GM19395 (cell line): ENCODE measurements around the gene CD274.
"Not testable (repeated sequence)": the region's sequence is repeated elsewhere in the genome, so short reads cannot be mapped to it uniquely, and the experiment has no call there.

ENCODE experiments used
- ATAC-seq: cut with Tn5 transposase; IDR thresholded peaks from one replicate; pipeline ENCODE4 v1.9.1; 2021; ENCODE audit warnings: mild to moderate bottlenecking, moderate library complexity; ENCODE audit not compliant: unreplicated experiment

The CD274 gene

DNA sequence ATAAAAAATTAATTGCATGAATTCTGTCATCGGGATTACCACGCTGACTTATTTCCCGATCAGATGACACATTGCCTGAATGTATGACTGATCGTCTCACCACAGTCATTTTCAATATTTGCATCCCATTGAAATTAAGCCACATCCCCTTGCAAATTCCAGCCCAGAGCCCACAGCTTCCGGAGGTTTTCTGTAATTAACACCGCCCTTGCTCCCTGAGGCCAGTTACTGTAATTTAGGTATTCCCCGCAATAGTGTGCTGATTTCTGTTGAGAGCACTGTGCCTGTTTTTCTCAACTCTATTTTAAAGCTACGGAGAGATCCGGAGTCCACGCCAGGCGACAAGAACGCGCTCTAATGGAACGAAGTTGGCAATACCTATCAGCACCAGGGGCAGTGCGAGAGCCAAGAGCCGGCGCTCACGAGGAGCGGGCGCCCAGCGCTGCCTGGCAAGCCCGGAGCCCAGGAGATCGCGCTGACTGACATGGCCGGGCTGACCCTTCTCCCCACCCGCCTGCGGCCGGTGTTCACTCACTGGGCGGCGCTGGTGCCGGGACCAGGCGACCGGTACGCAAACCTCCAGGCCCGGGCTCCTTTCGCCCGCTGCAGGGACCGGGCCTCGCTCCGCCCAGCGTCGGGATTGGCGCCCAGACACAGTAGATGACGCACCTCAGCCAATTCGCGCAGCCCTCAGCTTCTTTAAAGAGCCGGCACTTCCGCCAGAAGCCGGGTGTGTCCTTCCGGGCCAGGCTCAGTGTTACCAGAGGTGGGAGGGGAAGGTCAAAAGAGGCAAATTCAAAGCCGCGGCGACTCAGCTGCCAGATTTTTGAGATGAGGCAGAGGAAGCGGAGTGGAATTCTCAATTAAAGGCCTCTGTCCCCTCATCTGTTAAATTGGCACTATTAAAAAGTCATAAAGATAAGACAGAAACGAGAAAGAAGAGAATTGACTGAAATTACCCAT, 12.8 kb upstream of the CD274 start, which contains the start of gene PLGRKT:
TSS of gene PLGRKT (minus strand) at position 672 of the 963 bp plus-strand sequence. CDS start 5,948 bp downstream, outside the sequence.
- peak; percentile 86 for ATAC-seq

DNA sequence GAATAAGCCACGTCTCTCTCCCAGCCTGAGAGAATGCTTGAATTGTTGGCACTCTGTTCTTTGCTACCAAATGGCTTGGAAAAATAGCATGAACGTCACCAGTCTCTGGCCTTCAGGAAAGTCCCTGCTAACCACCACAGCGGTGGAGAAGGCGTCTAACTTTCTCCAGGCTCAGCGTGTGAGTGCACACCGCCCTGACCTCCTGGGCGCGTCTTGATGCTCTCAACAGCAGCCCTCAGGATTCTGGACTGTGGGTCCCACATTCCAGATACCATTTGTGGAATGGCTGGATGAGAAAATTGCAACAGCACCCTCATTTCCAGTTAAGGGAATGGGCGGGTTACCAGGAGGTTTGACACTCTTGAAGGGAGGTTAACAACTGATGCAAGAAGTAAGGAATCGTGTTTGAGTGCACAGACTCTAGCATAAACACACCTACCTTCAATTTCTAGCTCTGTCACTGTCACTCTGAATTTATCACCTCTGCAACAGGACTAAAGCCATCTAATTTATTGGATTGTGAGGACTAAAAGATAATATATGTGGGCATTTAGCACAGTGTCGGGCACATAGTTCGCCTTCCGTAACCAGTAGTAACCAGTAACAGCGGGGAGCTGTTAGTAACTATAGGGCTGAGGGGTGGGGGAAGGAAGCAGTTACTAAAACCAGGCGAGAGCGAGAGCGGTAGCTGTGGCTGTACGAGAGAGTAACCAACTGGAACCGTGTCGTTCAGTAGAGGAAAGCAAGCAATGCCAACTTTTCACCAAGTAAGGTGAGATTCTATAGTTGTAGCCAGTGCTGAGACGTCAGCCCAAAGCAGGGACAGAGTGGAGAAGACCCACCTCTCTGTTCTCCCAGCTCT, 11.8 kb upstream of the CD274 start:
- ATAC-seq = peak; percentile 65

DNA sequence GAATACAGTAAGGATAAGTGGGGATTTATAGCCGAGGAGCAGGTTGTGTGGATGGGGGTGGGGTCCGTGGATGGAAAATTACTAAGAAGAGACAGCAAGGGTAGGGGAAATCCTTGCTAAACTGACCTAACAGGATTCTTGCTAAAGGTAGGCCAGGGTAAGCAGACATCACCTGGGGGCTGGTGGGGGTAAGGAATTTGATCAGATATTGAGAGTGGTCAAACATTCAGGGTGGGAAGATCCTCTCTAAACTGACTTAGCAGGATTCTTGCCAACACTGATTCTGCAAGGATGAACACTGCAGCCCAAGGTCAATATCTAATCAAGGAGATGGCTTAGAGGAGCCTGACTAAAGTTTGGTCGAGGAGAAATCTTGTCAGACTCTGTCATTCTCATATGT, 9.9 kb upstream of the CD274 start:
- ATAC-seq = no peak

DNA sequence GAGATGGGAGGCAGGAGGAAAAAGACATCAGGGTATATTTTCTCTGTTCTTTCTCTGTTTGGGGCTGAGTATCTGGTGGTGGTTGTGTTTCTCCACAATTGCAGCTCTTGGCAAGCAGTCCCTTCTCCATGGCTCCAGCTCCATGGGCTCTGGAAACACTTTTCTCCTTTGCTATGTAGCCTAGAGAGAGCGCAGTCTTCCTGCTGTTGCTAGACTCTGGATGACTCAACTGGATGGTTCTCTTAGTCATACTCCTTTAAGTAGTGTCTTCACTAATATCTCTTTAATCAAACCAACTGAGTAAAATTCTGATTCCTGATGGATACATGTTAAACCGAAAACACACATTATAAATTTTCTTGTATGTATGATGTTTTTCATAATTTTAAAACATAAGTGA, 9.3 kb upstream of the CD274 start:
- no peak for ATAC-seq

DNA sequence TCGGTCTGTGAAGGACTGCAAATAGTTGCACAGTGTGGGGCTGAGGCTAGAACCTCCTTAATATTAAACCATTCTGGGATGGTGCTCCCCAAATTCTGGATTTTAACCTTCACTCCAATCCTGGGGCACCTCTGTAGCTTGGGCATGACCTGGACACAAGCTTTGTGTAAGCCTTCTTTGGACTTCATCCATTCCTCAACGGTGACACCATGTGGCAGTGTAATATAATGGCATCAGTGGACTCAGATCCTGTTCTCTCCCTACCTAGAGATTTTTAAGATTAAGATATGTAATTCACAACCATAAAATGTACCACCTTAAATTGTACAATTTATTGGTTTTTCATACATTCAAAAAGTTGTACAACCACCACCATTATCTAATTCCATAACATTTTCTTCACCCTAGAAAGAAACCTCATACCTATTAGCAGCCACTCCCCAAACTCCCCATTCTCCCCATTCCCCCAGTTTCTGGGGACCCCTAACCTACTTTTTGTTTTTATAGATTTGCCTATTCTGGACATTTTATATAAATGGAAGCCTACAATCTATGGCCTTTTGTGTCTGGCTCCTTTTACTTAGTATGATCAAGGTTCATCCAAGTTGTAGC, 7.8 kb upstream of the CD274 start:
- ATAC-seq = no peak

DNA sequence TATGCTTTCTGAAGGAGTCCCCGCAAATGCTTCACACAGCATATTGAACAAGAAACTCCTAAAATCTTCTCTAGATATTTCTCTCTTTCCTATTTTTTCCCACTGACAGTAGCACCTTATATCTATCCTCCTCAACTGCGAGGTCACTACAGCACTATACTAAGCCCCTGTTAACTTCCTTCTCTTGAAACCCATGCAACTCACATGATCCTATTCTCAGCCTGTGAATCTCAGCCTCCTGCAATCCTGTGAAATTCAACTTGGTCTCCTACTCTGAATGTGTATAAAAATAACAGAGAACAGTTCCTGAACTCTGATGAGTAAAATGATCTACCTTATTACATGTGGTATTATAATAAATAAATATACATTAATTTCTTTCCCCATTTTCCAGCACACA, 6.5 kb upstream of the CD274 start:
- no peak for ATAC-seq

DNA sequence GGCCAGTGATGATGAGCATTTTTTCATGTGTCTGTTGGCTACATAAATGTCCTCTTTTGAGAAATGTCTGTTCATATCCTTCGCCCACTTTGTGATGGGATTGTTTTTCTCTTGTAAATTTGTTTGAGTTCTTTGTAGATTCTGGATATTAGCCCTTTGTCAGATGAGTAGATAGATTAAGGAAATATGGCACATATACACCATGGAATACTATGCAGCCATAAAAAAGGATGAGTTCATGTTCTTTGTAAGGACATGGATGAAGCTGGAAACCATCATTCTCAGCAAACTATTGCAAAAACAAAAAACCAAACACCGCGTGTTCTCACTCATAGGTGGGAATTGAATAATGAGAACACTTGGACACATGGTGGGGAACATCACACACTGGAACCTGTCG, 5.2 kb upstream of the CD274 start:
- not testable (repeated sequence) for ATAC-seq

DNA sequence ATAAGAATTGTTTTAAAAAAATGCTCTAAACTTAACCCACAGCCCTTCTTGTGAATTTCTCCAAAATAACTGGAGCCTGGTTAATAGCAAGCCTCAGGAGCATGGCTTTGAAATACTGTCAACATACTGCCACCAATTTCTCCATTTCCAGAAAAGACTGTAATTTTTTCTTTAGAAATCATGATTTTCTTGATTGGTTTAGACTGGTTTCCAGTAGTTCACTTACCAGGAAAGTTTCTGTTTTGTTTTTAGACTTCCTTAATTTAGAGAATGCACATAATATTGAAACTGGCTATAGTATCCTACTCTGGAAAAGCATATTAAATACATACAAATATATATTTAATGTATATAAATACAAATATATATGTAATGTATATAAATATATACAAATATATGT, 4.5 kb upstream of the CD274 start:
- no peak for ATAC-seq

DNA sequence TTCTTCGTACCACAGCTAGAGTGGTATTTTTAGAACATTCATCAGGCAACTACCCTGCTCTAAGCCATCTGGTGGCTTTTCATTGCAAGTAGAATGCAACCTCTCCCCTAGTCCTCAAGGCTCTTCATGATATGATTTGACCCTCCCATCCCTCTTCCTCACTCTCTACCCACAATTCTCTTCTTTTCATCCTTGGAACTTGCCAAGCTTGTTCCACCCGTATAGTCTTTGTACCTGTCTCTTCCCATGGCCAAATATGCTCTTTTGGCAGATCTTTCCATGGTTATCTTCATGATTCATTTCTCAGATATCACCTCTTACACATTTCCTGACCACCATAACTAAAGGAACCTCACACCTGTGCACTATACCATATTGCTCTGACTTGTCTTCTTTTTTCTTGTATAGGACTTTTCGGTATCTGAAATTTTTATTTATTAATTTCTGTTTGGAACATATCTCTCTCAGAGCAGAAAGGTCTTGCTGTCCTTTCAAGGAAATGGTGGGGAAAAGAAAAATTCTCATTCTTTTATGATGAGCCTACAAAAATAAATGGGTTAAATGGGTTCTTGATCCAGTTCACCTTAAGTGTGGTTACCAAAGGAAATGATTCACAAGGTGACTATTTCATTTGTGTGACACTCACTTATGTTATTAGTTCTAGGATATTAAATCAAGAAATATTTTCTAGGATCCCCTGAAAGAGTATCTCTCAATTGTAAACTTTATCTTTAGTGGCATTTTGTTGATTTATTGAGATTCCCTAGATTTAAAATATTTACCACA, 3.7 kb upstream of the CD274 start:
- no peak for ATAC-seq

DNA sequence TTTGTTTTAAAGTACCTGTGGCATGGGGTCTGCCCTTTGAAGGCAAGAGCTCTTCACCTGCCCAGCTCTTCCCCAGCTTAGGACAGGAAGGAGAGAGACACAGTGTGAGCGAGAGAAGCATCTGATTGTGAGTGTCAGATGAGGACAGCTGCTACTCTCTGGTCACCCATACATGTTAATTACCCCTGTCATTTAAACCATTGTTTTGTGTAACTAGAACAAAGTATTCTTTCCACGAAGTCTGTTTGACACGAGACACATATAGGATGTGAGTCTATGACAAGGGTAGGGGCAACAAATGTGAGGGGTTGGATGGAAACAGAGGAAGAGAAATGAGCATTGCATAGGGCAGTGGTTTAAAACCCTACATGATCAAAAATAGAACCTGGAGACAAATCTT, 3.0 kb upstream of the CD274 start:
- no peak for ATAC-seq

DNA sequence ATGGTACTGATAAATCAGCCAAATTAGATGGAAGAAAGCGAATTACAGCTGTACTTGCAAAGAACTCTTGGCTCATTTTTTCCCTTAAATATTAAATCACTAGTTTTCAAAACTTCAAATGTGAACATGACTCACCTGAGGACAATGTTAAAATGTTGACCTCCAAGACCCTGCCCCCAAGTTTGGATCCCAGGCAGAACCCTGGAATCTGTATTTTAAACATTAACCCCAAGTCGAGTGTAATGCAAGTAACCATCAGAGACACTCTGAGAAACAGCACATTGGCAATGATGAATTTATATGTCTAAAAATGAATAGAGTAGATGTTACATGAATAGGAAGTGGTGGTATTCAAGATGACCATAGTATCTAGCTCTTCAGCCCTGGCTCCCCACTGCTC, 2.3 kb upstream of the CD274 start:
- ATAC-seq = no peak

DNA sequence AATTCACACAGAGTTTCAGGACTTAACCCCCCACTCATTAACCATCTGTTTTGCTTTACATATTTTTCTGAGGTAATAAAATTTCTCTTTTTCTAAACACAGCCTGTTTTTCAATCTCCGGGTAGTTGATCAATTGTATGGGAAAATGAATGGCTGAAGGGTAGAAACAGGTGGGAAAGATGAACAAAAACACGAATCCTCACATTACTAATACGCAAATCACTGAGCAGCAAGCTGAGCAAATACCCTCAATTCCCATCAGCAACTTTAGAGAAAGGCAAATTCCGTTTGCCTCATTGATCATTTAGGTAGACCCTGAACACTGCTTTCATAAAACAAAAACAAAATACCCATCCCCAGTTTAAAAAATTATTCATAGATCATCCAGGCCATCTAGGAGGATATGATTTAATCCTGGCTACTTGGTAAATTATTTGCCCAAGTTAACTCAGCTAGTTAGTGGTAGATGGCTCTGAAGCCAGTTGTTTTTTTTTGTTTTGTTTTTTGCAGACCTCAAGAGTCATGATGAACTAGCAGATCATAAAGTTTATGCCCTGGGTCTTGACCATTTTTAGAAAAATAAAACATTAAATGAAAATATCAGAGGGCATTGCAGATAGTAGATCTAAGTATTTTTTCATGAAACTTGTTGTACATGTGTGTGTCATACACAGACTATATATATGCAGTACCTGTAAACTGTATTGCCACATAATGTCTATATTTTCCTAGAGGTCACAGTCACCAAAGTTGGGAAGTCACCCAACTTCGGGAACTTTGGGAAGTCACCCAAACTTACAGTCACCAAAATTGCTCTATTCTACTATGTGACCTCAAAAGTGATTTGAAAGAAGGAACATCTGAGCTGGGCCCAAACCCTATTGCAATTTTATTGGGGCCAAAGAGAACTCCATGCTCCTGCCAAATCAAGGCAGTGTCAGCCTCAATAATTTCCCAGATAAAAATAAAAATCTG, 1.6 kb upstream of the CD274 start:
- no peak for ATAC-seq

DNA sequence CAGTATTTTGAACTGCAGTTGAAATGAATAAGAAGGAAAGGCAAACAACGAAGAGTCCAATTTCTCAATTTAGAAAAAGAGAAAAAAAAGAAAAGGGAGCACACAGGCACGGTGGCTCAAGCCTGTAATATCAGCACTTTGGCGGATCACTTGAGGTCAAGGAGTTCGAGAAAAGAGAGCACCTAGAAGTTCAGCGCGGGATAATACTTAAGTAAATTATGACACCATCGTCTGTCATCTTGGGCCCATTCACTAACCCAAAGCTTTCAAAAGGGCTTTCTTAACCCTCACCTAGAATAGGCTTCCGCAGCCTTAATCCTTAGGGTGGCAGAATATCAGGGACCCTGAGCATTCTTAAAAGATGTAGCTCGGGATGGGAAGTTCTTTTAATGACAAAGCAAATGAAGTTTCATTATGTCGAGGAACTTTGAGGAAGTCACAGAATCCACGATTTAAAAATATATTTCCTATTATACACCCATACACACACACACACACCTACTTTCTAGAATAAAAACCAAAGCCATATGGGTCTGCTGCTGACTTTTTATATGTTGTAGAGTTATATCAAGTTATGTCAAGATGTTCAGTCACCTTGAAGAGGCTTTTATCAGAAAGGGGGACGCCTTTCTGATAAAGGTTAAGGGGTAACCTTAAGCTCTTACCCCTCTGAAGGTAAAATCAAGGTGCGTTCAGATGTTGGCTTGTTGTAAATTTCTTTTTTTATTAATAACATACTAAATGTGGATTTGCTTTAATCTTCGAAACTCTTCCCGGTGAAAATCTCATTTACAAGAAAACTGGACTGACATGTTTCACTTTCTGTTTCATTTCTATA, 602 bp upstream of the CD274 start:
- no peak for ATAC-seq

DNA sequence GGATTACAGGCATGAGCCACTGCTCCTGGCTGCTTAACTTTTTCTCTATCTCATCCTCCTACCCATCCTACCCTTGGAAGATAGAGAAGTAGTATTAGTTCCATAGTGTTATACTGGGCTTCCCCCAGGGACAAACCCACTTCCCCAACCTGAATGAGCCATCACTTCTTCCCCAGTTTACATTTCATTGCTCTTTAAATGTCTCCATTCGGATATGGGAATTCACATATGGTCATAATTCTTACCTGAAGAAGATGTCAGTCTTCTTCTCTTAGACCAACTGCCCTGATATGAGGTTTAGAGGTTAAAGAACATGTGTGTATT, 1.9 kb downstream of the CD274 start:
- no peak for ATAC-seq

DNA sequence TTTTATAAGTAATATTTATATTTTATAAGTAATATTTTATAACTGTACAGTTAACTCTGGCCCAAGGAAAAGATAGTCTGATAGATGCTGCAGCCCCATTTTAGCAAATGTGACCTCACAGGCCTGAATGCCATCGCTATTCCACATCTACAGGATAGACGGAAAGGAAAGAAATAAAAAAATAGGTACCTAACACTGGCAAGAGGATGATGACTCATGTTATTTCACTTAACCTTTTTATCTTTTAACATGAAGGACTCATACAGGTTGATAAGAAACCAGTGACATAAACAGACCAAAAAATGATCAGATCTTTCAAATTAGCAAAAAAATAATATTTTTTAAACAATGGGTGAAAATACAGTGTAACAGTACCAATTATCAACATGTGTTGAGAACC, 2.7 kb downstream of the CD274 start:
- ATAC-seq = no peak

DNA sequence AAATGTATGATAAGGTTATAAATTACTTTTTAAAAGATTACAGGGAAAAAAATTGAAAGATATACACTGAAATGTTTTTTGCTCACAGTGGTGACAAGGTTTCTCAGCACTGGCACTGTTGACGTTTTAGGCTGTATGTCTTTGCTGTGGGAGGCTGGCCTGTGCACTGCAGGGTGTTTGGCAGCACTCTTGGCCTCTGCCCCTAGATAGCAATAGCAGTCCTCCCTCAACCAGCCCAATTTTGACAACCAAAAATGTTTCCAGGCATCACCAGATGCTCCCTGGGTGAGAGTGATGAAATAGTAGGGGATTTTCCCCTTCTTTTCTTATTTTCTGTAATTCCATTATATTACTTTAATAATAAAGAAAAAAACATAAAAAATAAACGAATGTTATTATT, 3.3 kb downstream of the CD274 start:
- ATAC-seq = no peak

DNA sequence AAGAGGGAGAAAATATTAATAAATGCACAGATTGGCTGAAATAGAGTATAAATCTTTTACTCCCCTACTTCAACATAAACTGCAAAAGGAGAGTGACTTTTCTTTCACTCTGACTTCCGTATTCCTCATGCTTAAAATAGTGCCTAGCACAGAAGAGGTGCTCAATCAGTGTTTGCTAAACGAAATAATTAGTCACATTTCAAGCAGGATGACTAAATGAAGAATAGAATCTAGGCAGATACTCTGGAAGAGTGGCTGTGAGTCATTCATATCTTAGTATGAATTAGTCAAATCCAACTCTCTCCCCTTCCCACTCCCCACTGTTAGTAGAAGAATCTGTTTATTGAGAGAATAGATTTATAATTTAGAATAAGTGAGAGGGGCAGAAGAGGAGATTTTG, 4.8 kb downstream of the CD274 start:
- no peak for ATAC-seq

DNA sequence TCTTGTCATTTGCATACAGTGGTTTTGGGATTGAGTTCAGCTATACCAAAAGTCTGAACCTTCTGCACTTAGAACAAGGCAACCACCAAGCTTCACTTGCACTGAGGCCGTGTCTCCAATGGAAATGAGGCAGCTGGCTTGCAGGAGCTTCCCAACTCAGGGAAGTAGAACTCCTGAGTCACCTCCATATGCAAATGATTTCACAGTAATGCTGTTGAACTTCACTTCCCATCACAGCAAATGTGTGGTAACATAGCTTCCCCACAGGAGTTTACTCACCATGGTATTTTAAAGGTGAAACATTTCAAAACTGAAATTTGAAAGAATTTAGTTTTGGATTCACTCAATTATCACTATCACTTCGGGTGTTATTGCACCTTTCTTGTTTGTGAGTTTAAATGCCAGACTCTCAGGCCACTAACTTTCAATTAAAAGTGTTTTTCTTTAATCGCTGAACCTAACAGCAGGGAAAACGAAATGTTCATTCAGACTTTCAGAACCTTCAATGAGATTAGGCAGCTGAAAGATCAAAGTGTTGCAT, 9.0 kb downstream of the CD274 start:
- ATAC-seq = peak; percentile 61
